Measurements from ENCODE around the gene TXNDC2.

Gene TXNDC2

DNA sequence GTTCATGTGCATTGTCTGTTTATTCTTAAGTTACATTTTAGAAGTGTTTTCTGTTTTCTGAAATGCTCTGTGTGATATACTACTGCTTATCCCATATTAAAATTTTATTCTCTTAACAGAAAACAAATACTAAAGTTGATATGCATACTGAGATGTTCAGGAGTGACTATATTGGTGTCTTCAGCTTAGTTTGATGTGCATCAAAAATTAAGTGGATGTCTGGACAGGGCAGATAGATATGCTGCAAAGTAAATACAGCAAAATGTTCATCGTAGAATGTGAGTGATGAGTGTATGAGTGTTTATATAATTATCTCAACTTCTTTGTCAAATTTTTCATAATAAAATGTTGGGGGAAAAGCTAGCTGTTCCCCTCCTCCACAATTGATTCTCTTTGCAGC, 41.2 kb downstream of the TXNDC2 start:
- TF ChIP-seq BACH2 (CRISPR knock-in tag; IDR thresholded peaks at IDR 0.05; ENCODE audit: borderline replicate concordance) (no peak), OSR1 (CRISPR knock-in tag; IDR thresholded peaks at IDR 0.05) (no peak), ESRRG (CRISPR knock-in tag; IDR thresholded peaks at IDR 0.05) (no peak), ISL1 (CRISPR knock-in tag; IDR thresholded peaks at IDR 0.05) (no peak), ZNF70 (CRISPR knock-in tag; IDR thresholded peaks at IDR 0.05) (no peak)
- TF ChIP-seq, protein P1, sequence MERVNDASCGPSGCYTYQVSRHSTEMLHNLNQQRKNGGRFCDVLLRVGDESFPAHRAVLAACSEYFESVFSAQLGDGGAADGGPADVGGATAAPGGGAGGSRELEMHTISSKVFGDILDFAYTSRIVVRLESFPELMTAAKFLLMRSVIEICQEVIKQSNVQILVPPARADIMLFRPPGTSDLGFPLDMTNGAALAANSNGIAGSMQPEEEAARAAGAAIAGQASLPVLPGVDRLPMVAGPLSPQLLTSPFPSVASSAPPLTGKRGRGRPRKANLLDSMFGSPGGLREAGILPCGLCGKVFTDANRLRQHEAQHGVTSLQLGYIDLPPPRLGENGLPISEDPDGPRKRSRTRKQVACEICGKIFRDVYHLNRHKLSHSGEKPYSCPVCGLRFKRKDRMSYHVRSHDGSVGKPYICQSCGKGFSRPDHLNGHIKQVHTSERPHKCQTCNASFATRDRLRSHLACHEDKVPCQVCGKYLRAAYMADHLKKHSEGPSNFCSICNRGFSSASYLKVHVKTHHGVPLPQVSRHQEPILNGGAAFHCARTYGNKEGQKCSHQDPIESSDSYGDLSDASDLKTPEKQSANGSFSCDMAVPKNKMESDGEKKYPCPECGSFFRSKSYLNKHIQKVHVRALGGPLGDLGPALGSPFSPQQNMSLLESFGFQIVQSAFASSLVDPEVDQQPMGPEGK (CRISPR knock-in tag; IDR thresholded peaks at IDR 0.05; ENCODE audit: borderline replicate concordance), result no peak
- TF ChIP-seq, protein P2, sequence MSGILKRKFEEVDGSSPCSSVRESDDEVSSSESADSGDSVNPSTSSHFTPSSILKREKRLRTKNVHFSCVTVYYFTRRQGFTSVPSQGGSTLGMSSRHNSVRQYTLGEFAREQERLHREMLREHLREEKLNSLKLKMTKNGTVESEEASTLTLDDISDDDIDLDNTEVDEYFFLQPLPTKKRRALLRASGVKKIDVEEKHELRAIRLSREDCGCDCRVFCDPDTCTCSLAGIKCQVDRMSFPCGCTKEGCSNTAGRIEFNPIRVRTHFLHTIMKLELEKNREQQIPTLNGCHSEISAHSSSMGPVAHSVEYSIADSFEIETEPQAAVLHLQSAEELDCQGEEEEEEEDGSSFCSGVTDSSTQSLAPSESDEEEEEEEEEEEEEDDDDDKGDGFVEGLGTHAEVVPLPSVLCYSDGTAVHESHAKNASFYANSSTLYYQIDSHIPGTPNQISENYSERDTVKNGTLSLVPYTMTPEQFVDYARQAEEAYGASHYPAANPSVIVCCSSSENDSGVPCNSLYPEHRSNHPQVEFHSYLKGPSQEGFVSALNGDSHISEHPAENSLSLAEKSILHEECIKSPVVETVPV (CRISPR knock-in tag; IDR thresholded peaks at IDR 0.05), result no peak
- ATAC-seq, result no peak

DNA sequence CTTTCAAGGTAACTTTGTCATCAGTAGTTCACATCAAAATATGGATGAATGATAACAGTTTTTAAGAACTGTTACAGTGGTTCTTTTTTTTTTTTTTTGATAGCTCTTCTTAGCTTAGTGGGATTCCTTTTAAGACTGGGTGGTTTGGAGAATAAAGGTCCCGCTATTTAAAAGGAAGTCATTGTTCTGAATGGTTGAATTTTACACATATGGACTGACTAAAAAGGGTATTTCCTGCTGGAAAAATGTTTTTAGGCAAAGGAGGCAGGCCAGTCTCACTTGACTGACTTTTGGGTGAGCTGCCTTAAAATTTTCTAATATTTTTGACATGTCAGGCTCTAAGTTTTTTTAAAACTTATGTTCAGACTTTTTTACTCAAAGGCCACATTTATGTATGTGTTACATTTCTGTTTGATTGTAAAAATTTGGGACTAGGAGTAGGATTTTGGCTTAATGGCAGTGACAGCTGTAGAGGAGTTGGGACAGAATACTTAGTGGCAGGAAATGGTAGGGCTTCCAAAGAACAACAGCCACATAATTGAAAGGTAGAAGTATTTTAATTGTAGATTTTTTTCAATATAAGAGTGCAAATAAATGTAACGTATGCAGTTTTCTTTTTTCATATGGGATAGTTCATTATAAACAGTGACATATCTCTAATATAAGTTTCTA, 41.8 kb downstream of the TXNDC2 start:
- TF ChIP-seq, protein P3, sequence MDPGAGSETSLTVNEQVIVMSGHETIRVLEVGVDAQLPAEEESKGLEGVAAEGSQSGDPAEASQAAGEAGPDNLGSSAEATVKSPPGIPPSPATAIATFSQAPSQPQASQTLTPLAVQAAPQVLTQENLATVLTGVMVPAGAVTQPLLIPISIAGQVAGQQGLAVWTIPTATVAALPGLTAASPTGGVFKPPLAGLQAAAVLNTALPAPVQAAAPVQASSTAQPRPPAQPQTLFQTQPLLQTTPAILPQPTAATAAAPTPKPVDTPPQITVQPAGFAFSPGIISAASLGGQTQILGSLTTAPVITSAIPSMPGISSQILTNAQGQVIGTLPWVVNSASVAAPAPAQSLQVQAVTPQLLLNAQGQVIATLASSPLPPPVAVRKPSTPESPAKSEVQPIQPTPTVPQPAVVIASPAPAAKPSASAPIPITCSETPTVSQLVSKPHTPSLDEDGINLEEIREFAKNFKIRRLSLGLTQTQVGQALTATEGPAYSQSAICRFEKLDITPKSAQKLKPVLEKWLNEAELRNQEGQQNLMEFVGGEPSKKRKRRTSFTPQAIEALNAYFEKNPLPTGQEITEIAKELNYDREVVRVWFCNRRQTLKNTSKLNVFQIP (CRISPR knock-in tag; IDR thresholded peaks at IDR 0.05; ENCODE audit: borderline replicate concordance, low read depth), result no peak
- TF ChIP-seq ZFP30 (CRISPR knock-in tag; IDR thresholded peaks at IDR 0.05) (no peak), CSDC2 (CRISPR knock-in tag; IDR thresholded peaks at IDR 0.05) (no peak), ISL1 (CRISPR knock-in tag; IDR thresholded peaks at IDR 0.05) (no peak), SNAI2 (CRISPR knock-in tag; IDR thresholded peaks at IDR 0.05) (no peak), ZNF565 (CRISPR knock-in tag; conservative IDR thresholded peaks at IDR 0.05; ENCODE audit: low read depth) (no peak), OSR1 (CRISPR knock-in tag; IDR thresholded peaks at IDR 0.05) (no peak), ZC3H10 (CRISPR knock-in tag; IDR thresholded peaks at IDR 0.05) (no peak), ARNTL (CRISPR knock-in tag; IDR thresholded peaks at IDR 0.05; ENCODE audit: borderline replicate concordance, low read depth) (no peak), TCF4 (CRISPR knock-in tag; IDR thresholded peaks at IDR 0.05; ENCODE audit: borderline replicate concordance) (no peak), TOX (CRISPR knock-in tag; IDR thresholded peaks at IDR 0.05; ENCODE audit: borderline replicate concordance) (no peak), ESRRG (CRISPR knock-in tag; IDR thresholded peaks at IDR 0.05) (no peak), ZFP3 (CRISPR knock-in tag; IDR thresholded peaks at IDR 0.05) (no peak), ZNF70 (CRISPR knock-in tag; IDR thresholded peaks at IDR 0.05) (no peak)
- TF ChIP-seq, protein P2 (CRISPR knock-in tag; IDR thresholded peaks at IDR 0.05), result no peak
- TF ChIP-seq, protein P1 (CRISPR knock-in tag; IDR thresholded peaks at IDR 0.05; ENCODE audit: borderline replicate concordance), result no peak
- TF ChIP-seq, protein P4, sequence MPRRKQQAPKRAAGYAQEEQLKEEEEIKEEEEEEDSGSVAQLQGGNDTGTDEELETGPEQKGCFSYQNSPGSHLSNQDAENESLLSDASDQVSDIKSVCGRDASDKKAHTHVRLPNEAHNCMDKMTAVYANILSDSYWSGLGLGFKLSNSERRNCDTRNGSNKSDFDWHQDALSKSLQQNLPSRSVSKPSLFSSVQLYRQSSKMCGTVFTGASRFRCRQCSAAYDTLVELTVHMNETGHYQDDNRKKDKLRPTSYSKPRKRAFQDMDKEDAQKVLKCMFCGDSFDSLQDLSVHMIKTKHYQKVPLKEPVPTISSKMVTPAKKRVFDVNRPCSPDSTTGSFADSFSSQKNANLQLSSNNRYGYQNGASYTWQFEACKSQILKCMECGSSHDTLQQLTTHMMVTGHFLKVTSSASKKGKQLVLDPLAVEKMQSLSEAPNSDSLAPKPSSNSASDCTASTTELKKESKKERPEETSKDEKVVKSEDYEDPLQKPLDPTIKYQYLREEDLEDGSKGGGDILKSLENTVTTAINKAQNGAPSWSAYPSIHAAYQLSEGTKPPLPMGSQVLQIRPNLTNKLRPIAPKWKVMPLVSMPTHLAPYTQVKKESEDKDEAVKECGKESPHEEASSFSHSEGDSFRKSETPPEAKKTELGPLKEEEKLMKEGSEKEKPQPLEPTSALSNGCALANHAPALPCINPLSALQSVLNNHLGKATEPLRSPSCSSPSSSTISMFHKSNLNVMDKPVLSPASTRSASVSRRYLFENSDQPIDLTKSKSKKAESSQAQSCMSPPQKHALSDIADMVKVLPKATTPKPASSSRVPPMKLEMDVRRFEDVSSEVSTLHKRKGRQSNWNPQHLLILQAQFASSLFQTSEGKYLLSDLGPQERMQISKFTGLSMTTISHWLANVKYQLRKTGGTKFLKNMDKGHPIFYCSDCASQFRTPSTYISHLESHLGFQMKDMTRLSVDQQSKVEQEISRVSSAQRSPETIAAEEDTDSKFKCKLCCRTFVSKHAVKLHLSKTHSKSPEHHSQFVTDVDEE (CRISPR knock-in tag; IDR thresholded peaks at IDR 0.05), result no peak
- TF ChIP-seq, protein P5, sequence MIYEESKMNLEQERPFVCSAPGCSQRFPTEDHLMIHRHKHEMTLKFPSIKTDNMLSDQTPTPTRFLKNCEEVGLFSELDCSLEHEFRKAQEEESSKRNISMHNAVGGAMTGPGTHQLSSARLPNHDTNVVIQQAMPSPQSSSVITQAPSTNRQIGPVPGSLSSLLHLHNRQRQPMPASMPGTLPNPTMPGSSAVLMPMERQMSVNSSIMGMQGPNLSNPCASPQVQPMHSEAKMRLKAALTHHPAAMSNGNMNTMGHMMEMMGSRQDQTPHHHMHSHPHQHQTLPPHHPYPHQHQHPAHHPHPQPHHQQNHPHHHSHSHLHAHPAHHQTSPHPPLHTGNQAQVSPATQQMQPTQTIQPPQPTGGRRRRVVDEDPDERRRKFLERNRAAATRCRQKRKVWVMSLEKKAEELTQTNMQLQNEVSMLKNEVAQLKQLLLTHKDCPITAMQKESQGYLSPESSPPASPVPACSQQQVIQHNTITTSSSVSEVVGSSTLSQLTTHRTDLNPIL (CRISPR knock-in tag; IDR thresholded peaks at IDR 0.05; ENCODE audit: low read depth), result no peak
- no peak for ATAC-seq

Measured in SK-N-SH treated with all-trans-retinoic acid at 6 μM for 48 hours (cell line).